IPS-18a (cell line): Measurements from ENCODE around the gene FUS.
"Not testable (repeated sequence)": the region's sequence is repeated elsewhere in the genome, so short reads cannot be mapped to it uniquely, and the experiment has no call there.

Experiments
- H3K27ac ChIP-seq: one replicate; pipeline ENCODE4 v1.5.1; 2013; ENCODE audit warnings: low read length
- H3K27me3 ChIP-seq: one replicate; pipeline ENCODE4 v1.6.1; 2013; ENCODE audit warnings: mild to moderate bottlenecking, low read length; ENCODE audit not compliant: control insufficient read depth, insufficient read depth
- H3K36me3 ChIP-seq: one replicate; pipeline ENCODE4 v1.6.1; 2013; ENCODE audit warnings: low read depth, low read length; ENCODE audit not compliant: control insufficient read depth
- H3K4me1 ChIP-seq: one replicate; pipeline ENCODE4 v1.6.1; 2013; ENCODE audit warnings: low read depth, low read length; ENCODE audit not compliant: control insufficient read depth
- H3K4me3 ChIP-seq: one replicate; pipeline ENCODE4 v1.5.1; 2013; ENCODE audit warnings: low read length
- H3K9ac ChIP-seq: one replicate; pipeline ENCODE4 v1.6.1; 2013; ENCODE audit warnings: mild to moderate bottlenecking, low read length, moderate library complexity
- H3K9me3 ChIP-seq: one replicate; pipeline ENCODE4 v1.6.1; 2013; ENCODE audit warnings: low read depth, low read length; ENCODE audit not compliant: control insufficient read depth

The FUS gene

DNA sequence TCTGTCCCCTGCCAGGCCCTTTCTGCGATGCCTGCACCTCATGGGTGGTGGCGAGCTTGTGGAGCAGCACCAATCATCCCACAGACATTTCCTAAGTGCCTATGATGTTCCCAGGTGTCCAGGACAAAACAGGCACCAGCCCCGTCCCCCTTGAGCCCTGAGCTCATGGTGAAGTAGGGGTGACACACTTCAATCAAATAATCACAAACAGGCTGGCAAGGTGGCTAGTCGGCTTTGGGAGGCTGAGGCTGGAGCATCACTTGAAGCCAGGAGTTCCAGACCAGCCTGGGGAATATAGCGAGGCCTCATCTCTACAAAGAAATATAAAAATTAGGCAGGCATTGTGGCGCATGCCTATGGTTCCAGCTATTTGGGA is 43.7 kb upstream of the FUS start:
- Histone ChIP-seq H3K27ac (no peak overlapping the region), H3K36me3 (peaks cover 10% of the 10 kb centered on the region), H3K4me1 (peaks cover 35% of the 10 kb centered on the region), H3K27me3 (no peaks in the 10 kb centered on the region), H3K9me3 (no peaks in the 10 kb centered on the region), H3K9ac (no peak overlapping the region), H3K4me3 (no peak overlapping the region)

DNA sequence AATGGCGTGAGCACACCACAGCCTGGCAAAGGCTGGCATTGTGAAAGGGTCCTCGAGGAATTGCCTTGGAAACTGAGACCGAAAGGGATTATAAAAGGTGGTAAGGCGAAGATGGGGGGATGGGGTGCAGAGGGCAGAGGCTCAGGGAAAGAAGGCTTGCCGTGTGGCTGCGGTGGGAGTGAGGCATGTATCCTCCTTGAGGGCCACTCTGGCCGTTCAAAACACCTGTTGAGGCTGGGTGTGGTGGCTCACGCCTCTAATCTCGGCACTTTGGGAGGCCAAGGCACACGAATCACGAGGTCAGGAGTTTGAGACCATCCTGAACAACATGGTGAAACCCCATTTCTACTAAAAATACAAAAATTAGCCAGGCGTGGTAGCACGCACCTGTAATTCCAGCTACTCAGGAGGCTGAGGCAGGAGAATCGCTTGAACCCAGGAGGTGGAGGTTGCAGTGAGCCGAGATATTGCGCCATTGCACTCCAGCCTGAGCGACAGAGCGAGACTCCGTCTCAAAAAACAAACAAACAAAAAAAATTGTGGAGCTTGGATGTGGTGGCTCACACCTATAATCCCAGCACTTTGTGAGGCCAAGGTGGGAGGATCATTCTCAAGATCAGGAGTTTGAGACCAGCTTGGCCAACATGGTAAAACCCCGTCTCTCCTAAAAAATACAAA is 43.0 kb upstream of the FUS start:
- H3K36me3 ChIP-seq, H3K4me3 ChIP-seq, H3K9me3 ChIP-seq, H3K27ac ChIP-seq, H3K9ac ChIP-seq, H3K27me3 ChIP-seq: not testable (repeated sequence)
- H3K4me1 ChIP-seq, result peaks cover 41% of the 10 kb centered on the region

- H3K36me3 ChIP-seq, result no peaks in the 10 kb centered on the region
- H3K9ac ChIP-seq, result no peak overlapping the region
- peaks cover 34% of the 10 kb centered on the region for H3K4me1 ChIP-seq
- H3K9me3 ChIP-seq, result no peaks in the 10 kb centered on the region
- H3K27me3 ChIP-seq, result peaks cover 10% of the 10 kb centered on the region
- no peak overlapping the region for H3K27ac ChIP-seq
- no peak overlapping the region for H3K4me3 ChIP-seq
These were observed 41.0 kb upstream of the FUS start for GRCh38 chr16:31138621-31139578.

GRCh38 chr16:31141071-31141469 is 38.9 kb upstream of the FUS start:
- H3K27ac ChIP-seq, H3K9me3 ChIP-seq, H3K4me3 ChIP-seq, H3K36me3 ChIP-seq: not testable (repeated sequence)
- H3K27me3 ChIP-seq, result peaks cover 10% of the 10 kb centered on the region
- peaks cover 22% of the 10 kb centered on the region for H3K4me1 ChIP-seq
- peak overlapping the region; percentile 50 for H3K9ac ChIP-seq

DNA sequence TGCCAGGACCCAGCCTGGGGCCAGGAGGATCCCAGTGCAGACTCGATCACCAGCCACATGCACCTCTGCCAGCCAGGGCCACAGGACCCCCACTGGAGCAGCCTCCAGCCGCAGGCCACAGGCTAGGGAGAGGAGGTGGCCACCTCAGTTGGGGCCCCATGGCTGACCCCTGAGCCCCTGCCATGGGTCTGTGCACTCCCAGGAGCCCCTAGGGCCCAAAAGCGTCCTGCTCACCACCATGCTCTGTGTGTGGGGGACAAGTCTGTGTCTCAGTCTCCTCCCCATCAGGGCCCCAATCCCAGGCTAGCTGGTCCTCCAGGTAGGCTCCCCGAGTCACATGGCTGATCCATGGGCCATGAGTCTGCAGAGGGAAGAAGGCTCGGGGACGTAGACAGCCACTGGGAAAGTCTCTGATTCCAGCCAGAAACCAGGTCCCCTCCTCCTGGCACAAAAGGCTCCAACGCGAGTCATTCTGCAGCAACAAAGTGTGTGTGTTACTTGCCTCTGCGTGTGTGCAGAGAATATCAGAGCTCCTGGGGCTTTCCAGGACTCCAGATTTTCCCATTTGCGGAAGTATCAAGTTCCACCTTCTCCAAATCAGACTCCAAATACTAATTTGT is 38.3 kb upstream of the FUS start:
- H3K4me3 ChIP-seq, result peak overlapping the region; percentile 50
- no peak overlapping the region for H3K27ac ChIP-seq
- peak overlapping the region; percentile 50 for H3K9ac ChIP-seq
- H3K4me1 ChIP-seq, result peaks cover 22% of the 10 kb centered on the region
- peaks cover 12% of the 10 kb centered on the region for H3K27me3 ChIP-seq
- no peaks in the 10 kb centered on the region for H3K36me3 ChIP-seq
- H3K9me3 ChIP-seq, result no peaks in the 10 kb centered on the region

GRCh38 chr16:31142109-31143010 is 37.6 kb upstream of the FUS start:
- peaks cover 22% of the 10 kb centered on the region for H3K4me1 ChIP-seq
- no peak overlapping the region for H3K27ac ChIP-seq
- H3K36me3 ChIP-seq, result no peaks in the 10 kb centered on the region
- peak overlapping the region; percentile 50 for H3K4me3 ChIP-seq
- H3K9me3 ChIP-seq, result no peaks in the 10 kb centered on the region
- peak overlapping the region; percentile 50 for H3K9ac ChIP-seq
- H3K27me3 ChIP-seq, result peaks cover 19% of the 10 kb centered on the region

GRCh38 chr16:31143011-31143693 is 36.8 kb upstream of the FUS start:
- no peaks in the 10 kb centered on the region for H3K9me3 ChIP-seq
- H3K4me3 ChIP-seq, result peak overlapping the region; percentile 46
- H3K27me3 ChIP-seq, result peaks cover 27% of the 10 kb centered on the region
- no peaks in the 10 kb centered on the region for H3K36me3 ChIP-seq
- H3K27ac ChIP-seq, result no peak overlapping the region
- H3K4me1 ChIP-seq, result peaks cover 22% of the 10 kb centered on the region
- H3K9ac ChIP-seq, result no peak overlapping the region

DNA sequence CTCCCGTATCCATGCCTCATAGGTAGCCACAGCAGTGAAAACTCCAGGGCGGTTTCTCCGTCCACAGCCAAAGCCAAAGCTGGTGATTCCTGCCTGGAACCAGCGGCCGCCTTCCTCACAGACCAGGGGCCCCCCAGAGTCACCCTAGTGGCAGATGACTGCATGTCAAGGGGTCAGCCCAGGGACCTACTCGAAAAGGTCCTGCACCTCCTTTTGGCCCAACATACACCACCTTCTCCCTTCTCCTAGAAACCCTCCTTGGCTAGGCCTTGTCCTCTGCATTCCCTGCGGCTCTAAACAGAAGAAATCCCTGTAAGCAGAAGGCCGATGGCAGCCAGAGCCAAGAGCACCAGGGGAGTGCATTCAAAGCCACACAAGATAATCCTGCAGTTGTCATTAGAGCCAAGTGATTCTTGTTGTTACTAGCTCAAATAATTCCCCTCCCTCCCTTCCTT is 36.2 kb upstream of the FUS start:
- Histone ChIP-seq H3K4me1 (peaks cover 16% of the 10 kb centered on the region), H3K9me3 (no peaks in the 10 kb centered on the region), H3K27ac (no peak overlapping the region), H3K9ac (no peak overlapping the region), H3K4me3 (no peak overlapping the region), H3K27me3 (peaks cover 27% of the 10 kb centered on the region), H3K36me3 (no peaks in the 10 kb centered on the region)

- not testable (repeated sequence) for H3K9ac ChIP-seq, H3K4me1 ChIP-seq, H3K36me3 ChIP-seq, H3K27ac ChIP-seq, H3K9me3 ChIP-seq, H3K4me3 ChIP-seq
- H3K27me3 ChIP-seq, result peaks cover 27% of the 10 kb centered on the region
These were observed 35.5 kb upstream of the FUS start for GRCh38 chr16:31144418-31144817.

DNA sequence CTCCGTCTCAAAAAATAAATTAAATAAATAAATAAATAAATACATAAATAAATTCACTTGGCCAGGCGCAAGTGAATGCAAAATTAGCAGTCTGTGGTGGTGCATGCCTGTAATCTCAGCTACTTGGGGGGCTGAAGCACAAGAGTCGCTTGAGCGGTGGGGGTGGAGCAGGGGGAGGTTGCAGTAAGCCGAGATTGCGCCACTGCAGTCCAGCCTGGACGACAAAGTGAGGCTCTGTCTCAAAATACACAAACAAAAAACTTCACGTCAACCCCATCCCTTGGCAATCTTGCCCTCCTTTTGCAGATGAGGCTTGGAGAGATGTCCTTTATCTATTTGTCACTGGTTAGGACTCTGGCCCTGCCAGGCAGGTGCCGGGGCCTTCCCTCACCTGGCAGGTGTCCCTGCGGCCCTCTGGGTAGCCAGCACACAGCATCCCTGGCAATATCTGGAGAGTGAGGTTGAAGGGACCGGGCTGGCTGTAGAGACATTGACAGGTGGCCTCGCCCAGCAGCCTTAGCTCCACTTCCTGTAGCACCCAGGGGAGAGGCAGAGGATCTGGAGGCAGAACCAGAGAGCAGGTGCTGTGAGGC is 34.4 kb upstream of the FUS start:
- Histone ChIP-seq H3K4me3 (no peak overlapping the region), H3K27me3 (peaks cover 27% of the 10 kb centered on the region), H3K4me1 (peaks cover 9% of the 10 kb centered on the region), H3K36me3 (no peaks in the 10 kb centered on the region), H3K9me3 (no peaks in the 10 kb centered on the region), H3K9ac (no peak overlapping the region), H3K27ac (no peak overlapping the region)
